ENCODE data around the gene OTOP2.
"Not testable (repeated sequence)": the region's sequence is repeated elsewhere in the genome, so short reads cannot be mapped to it uniquely, and the experiment has no call there.

The OTOP2 gene

DNA sequence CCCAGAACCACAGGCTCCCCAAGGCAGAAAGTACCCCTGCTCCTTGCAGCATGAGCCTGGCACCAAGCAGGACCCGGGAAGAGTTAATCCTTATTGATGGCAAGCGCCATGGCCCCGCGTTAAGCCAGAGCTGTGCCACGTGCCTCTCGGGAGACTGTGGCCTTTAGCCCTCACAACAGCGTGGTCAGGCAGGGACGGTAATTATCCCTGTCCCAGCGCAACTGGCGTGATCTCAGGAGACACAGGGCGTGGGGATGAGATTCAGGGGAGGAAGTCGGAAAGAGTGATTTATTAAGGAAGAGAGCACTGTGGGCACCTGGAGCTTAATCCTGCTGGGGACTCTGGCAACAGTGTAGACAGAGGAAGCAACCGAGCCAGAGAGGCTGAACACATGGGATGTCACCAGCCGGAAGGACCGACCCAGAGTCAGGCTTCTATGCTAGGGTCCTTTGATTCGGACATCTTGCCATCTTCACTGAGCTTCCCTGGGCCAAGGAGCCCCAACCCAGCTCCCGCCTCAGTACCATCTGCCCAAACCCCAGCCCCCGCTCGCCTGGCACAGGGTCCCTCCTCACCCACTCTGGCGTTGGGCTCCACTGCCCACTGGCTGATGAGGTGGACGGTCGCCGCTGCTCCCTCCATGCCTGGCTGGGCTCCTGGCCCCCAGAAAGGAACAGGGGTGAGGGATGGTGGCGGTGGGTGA, 28.5 kb downstream of the OTOP2 start:
- no peak for DNase-seq (ENCODE audit: low read depth)

DNA sequence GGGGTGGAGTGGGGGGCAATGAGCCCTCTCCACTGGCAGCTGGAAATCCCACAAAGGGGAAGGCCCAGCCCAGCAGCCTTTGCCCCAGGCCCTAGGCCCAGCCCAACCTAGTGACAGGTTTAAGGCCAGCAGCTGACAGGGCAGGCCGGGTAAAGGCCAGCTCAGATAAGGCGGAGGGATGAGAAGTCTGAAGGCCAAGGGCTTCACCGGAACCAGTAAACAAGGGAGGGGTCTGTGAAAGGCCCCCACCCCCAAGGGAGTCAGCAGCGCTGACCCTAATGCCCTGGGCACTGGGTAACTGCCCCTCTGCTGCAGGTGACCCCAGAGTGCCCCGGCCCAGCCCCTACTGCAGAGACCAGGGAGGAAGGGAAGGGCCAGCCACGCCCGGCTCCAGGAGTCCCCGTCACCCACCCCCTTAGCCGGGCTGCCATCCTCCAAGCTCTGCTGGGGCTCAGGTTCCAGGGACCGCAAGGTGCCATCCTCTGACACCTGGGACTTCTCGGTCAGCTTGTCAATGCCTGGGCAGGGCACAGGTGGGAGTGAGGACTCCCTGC, 29.1 kb downstream of the OTOP2 start:
- DNase-seq (ENCODE audit: low read depth) = no peak

DNA sequence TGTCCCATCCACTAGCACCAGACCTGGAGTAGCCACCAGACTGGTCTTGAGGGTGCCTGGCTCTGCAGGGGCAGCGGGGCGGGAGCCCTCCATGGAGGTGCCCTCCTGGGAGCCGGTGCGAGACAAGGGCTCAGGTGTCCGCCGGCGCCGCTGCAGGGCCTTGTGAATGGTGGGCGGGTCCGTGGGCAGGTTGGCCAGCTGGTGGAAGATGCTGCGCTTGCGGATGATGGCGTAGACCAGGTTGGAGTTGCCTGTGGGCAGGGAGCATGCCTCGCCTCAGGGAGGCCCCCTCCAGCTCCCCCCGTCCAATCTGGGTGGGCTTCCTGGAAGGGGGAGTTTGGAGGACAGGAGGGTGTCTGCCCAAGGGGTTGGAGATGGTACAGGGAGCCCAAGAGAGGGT, 30.0 kb downstream of the OTOP2 start:
- no peak for DNase-seq (ENCODE audit: low read depth)

DNA sequence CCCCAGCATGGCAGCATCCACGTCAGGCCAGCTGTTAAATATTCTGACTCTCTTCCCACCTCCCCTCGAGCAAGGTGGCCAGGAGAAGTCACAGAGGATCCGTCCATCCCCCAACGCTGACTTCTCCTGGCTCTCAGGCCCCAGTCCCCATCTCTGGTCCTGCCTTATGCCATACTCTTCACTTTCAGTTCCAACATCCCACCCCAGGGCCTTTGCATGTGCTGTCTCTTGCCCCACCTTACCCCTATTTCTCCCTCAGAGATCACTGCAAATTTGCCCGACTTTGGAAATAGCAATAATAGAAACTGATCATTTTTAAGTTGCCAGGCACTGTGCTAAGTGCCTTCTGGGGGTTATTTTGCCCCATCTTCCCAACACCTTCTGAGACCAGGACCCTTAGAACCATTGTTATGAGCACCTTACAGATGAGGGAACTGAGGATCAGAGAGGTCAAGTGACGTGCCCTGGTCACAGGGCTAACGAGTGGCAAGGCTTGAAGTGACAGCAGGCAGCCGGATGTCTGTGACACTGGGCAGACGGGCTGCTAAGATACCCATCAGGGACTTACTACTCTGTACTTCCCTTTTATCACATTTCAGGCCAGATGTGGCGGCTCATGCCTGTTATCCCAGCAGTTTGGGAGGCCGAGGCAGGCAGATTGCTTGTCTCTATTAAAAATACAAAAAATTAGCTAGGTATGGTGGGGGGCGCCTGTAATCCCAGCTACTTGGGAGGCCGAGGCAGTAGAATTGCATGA, 30.8 kb downstream of the OTOP2 start:
- no peak for DNase-seq (ENCODE audit: low read depth)

DNA sequence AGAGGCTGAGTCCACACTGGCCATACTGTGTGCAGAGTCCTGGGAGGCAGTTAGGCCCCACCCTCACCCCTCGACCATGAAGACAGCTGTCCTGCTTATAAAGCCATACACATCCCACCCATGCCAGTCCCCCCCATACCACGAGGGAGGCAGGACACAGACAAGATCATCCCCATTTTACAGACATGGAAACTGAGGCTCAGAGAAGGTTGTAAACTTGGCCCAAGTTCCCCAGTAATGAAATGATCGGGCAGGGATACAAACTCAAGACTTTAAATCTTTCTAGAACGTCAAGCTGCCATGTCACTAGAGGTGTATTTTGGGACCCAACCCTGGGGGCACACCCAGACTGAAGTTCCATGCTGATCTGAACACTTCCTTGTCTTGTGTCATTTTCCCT, 32.0 kb downstream of the OTOP2 start:
- no peak for DNase-seq (ENCODE audit: low read depth)

DNA sequence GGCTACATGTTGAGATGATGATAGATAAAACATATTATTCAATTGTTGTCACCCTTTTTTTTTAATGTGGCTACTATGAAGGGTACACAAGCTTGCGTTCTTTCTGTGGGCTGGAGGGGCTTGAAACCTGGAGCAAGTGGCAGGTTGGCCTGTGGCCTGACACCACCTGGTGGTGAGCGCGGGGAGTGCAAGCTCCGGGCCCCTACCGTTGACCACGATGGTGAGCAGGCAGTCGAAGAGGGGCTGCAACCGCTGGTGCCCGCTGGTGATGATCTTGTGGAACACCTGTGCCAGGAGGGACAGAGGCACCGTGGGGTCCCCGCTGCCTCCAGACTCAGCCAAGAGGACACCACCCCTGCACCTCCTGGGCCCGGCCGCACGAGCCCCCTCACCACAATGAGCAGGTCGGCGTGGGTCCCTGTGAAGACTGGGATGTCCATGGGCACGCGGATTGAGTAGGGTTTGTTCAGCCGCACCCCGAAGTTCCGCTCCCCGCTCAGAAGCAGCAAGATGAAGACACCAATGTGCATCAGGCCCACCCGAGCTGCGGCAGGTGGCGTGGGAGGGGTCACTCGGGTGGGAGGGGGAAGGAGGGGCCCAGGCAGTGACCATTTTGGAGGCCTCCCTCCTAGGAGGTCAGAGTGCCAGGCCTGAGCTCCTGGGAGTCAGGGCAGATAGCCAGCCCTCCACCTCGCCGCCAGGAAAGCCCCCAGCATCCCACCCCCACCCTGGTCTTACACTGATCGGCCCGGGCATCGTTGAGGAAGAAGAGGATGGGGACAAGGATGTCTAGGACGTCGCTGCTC, 34.1 kb downstream of the OTOP2 start:
- no peak for DNase-seq (ENCODE audit: low read depth)

DNA sequence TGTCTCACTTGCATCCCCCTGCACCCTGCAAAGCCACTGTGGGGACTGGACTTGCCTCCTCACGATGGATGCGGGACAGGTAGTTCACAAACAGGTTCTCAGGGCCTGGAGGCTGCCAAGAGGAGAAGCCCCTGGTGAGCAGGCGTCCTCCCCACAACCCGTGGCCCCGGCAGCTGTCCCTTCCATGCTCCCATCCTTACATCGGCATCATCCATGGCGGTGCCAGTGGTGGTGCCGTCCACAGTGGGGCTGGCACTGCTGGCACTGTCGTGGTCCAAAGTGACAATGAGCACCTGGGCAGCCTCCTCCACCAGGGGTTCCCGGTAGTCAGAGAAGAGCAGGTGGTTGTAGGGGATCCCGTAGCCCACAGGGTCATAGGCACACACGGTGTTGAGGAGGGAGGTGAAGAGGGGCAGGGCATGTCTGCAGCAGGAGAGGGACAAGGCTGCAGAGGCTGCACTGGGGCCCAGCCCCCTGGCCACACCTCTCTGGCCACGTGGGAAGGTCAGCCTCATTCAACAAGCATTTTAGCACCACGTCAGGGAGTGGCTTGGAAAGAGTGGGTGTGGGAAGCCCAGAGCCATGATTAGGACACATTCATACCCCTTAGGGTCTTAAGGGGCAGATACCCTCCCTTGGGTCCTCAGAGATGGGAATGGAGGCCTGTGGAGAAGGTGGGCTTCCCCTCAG, 35.9 kb downstream of the OTOP2 start:
- no peak for DNase-seq (ENCODE audit: low read depth)

DNA sequence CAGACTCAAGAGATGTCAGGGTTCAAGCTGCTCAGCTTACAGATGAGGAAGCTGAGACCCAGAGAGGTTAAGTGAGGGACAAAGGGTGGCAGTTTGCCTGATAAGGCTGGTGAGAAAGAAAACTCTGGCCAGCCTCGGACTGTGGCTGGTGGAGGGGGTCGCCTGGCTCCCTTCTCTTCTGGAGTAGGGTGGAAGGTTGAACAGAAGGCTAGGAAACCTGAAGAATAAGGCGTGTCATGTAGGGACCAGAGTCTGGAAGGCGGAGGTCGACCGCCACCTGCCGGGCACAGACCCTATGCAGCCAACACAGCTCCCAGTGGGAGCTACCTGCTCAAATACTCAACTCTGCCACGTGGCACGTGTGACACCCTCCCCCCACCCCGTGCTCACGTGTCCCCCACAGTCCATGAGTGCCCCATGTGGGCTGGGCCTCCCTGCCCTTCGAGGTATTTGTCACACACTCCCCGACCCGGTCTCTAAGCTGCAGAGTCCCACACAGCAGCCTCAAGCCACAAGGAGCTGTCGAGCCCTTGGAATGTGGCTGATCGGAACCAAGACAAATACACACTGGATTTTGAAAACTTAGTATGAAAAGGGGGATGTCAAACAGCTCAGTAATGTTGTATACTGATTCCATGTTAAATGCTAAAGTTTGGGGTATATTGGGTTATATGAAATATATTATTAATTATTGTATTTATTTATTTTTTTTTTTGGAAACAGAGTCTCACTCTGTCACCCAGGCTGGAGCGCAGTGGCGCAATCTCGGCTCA, 36.7 kb downstream of the OTOP2 start:
- DNase-seq (ENCODE audit: low read depth) = no peak

DNA sequence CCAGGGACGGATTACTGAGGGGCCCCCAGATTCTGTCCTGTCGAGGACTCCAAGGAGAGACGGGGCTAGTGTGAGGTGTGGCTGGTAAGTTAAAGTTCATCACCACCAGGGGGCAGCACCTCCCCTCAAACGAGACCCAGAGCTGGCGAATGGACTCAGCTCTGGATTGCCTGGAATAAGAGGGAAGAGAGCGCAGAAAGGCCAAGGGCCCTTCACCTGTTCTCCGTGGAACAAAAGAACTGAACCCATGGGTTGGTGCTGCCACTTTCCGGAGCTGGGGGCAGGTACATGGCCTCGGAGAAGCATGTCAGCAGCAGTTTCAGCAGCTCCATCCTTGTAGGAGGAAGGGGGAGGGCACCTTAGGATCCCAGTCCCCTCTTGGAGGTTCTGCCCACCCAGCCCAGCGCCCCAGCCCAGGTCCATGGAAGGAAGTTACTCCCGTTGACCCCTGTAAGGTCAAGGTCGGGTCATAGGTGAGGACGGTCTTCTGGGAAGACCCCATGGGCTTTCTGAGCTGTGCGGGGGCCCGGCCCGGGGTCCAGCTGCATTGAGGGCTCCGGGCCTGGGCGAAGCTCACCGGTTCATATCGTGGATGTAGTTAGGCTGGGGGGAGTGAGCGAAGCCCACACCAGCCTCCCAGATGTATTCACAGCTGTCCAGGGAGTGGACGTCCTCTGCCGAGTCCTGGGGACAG, 37.7 kb downstream of the OTOP2 start:
- peak; percentile 81 for DNase-seq (ENCODE audit: low read depth)

DNA sequence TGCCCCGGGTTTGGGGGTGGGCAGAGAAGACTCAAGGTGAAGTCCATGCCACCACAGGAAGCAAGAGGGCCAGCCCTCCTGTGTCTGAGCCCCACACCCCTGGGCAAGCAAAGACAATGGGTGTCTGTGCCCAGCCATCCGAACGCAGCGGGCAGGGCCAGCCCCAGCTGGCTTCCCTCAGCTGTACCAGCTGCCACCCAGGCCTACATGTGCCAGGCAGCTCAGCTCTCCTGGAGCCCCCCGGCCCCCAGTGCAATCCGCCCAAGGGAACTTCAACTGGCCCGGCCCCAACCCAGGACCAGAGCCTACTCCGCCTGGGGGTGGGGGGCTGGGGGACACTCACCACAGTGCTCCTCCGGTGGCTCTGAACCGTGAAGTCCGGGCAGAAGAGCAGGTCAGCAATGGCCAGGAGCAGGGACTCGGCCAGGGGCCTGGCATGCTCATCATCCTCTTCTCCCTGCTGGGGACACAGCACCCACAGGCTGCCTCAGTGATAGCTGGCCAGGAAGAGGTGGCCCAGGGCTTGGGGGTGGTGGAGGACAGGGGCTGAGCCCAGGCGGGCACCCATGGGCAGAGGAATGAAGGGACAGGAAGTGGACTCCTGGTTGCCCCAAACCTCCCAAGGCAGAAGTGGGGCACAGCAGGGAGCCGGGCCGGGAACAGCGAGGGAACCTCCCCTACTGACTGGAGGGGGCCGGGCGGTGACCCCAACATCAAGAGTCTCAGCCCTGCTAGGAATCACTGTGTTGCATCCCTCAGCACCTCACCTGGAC, 38.7 kb downstream of the OTOP2 start:
- DNase-seq (ENCODE audit: low read depth) = no peak

DNA sequence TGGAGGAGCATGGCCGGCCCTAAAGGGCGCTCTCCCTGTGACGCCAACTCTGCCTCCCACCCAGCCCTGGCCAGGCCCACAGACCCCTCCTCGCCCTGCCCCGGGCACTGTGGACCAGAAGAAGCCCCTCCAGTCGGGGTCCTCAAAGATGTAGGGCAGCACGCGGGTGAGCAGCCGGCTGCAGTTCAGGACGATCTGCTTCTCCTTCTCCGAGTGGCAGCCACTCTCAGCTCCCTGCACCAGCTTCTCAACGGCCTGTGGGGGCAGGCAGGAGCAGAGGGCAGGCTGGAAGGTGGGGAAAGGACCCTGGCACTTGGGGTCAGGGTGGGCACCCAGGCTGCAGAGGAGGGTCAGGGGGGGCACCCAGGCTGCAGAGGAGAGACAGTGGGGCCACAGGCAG, 39.6 kb downstream of the OTOP2 start:
- DNase-seq (ENCODE audit: low read depth) = no peak

DNA sequence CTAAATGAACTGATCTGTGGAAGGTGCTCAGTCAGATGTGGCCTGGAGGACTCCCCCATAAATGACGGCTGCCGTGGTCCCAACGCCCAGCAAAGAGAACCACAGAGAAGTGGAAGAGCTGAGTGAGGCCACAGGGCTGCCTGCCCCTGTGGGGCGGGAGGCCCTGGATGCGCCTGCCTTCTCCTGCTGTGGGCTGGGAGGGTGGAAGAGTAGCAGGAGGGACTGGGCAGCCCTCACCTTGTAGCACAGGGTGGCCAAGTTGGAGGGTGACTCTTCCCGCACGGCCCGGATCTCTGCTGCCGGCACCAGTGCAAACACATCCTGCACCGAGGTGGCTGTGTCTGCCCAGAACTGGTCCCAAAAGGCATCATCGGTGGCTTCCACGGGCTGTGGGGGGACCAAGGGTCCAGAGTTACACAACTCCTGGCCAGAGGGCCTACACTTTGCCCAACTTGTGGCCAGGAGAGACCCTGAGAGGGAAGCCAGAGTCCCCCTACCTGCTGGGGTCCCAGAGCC, 40.2 kb downstream of the OTOP2 start:
- DNase-seq (ENCODE audit: low read depth) = no peak

DNA sequence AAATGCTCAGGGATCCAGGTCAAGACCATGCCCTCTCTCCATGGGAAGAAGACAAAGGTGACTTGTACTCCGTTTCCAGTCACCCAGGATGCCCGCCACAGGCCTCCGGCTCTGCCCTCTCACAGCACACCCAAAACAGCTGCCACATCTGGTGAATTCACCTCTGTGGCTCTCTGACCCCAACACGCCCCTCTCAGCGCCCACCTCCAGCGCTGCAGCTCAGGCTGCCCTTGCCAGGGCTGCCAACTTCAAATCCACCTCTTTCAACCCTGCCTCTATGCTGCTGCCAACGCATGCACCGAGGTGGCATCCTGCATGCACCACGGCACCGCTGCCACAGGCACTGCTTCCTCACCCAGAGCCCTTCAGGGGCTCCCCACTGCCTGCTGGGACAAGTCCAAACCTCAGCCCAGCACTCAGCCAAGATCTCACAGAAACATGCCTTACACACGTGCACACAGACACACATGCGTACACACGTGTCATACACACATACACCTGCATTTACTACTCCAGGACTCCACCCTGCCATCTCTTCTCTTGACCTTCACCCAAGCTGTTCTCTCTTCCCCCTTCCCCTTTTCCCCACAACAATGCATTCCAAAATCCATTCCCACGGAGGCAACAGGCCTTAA, 41.0 kb downstream of the OTOP2 start:
- no peak for DNase-seq (ENCODE audit: low read depth)

DNA sequence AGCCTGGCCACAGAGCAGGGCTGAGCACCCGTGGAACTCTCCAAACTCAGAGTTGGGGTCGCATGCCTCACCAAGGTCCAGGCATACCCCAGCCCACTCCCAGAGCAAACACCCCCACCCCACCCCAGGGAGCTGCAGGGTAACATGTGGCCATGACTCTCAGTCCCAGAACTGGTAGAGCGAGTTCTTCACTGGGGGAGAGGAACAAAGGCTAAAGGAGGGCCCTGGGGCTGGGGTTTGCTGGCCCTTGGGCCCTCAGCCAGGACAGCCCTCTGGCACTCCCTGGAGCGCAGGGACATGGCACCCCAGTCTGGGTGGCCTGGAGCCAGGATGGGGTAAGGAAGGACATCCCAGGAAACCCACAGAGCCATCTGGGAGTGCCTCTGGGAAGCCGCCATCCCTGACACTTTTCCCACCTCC, 44.3 kb downstream of the OTOP2 start:
- no peak for DNase-seq (ENCODE audit: low read depth)

DNA sequence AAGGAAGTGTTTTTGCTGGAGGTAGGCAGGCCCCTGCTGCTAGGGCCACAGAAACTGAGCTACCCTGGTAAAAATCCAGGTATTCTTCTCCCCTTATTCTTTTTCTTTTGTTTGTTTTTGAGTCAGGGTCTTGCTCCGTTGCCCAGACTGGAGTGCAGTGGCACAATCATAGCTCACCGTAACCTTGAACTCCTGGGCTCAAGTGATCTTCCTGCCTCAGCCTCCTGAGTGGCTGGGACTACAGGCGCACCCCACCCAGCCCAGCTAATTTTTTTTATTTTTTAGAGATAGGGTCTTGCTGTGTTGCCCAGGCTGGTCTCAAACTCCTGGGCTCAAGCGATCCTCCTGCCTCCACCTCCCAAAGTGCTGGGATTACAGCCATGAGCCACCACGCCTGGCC, 45.4 kb downstream of the OTOP2 start:
- not testable (repeated sequence) for DNase-seq (ENCODE audit: low read depth)

DNA sequence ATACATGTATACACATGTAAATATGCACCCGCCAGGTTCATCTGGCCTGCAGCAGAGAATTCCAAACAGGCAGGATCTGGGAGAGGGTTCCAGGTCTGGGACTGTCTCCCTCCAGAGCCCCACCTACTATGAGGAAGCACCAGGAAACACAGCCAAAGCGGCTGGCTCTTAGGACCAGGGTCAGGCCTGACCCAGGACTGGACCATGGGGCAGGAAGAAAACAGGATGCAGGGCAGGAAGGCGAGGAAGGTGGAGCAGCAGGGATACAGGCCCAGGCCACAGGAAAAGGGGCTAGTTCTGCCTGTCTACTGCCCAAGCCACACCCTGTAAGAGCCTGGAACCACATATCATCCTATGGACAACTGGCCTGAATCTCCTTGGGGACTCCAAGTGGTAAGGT, 46.3 kb downstream of the OTOP2 start:
- no peak for DNase-seq (ENCODE audit: low read depth)

DNA sequence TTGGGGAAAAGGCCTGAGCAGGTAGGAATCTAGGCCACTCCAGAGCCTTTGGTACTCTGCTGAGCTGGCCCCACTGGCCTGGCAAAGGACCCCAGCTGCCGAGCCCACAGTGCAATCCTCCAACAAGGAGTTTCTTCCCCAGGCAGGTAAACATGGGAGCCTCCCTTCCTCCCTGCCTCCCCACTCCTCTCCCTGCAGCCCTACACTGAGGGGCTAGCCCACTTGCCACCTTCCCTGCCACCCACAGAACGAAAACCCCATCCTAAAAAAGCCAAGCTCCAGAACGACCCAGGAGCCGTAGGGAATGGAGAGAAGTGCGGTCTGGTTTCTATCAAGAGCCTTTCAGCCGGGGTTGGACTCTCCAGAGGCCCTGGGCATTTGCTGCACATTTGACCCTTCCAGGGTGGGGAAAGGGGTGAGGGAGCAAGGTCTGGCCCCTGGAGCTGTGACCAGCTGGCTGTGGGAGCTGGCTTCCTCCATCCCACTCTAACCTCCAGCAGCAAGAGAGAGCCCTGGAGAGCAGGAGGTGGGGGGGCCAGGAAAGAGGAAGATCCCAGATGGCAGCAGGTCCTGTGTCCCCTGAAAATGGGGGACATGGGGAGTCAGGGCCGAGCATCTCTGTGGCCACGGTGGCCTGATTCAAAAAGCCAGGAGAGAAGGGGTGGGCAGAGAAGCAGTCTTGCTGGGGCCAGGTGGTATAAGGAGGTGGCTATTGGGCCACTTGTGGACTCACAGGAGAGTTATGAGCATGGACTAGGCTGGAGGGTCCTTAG, 47.2 kb downstream of the OTOP2 start:
- DNase-seq (ENCODE audit: low read depth) = no peak

DNA sequence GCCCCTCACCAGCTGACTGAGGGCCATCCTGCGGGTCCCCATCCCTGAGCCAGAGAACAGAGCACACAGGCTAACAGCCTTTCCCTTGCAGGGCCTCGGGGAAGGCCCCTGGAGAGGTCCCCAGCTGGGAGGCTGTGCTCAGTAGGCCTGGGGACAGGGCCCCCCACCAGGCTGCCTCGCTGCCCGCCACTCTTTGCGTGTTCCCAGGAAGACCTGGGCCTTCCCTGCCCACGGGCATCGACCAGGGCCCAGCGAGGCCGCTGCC, 47.7 kb downstream of the OTOP2 start:
- DNase-seq (ENCODE audit: low read depth) = no peak

All from fibroblast of the conjunctiva (primary cell).